Central memory CD8-positive, alpha-beta T cell (primary cell): Measurements from ENCODE around the gene USP14.
"Not testable (repeated sequence)": the region's sequence is repeated elsewhere in the genome, so short reads cannot be mapped to it uniquely, and the experiment has no call there.

Experiments used
- ATAC-seq: fragments of 150-1000 bp; cut with Tn5 transposase; replicated peaks from 2 replicates; pipeline ENCODE4 v1.10.0; 2022; ENCODE audit warnings: mild to moderate bottlenecking, moderate FRiP score, moderate number of reproducible peaks; ENCODE audit not compliant: poor library complexity, severe bottlenecking; ENCODE audit errors: extremely low read depth
- DNase-seq, 2 donors: peaks; one replicate each; pipeline ENCODE4 v3.0.0; 2021; ENCODE audit warnings: low spot score in 2 of 2
- H3K27ac Mint-ChIP-seq: one replicate; pipeline ENCODE4 v1.8.0; 2022; ENCODE audit warnings: low read depth, mild to moderate bottlenecking, moderate library complexity, mixed read lengths
- H3K27me3 Mint-ChIP-seq: one replicate; pipeline ENCODE4 v1.8.0; 2022; ENCODE audit warnings: mixed read lengths
- H3K36me3 Mint-ChIP-seq: one replicate; pipeline ENCODE4 v1.8.0; 2022; ENCODE audit warnings: mild to moderate bottlenecking, moderate library complexity, mixed read lengths; ENCODE audit not compliant: insufficient read depth
- H3K4me1 Mint-ChIP-seq: one replicate; pipeline ENCODE4 v1.8.0; 2022; ENCODE audit warnings: mixed read lengths
- H3K4me3 Mint-ChIP-seq: one replicate; pipeline ENCODE4 v1.8.0; 2022; ENCODE audit warnings: mild to moderate bottlenecking, moderate library complexity, mixed read lengths
- H3K9me3 Mint-ChIP-seq: one replicate; pipeline ENCODE4 v1.8.0; 2022; ENCODE audit warnings: mixed read lengths

USP14 gene

GRCh38 chr18:158128-159036, at the start of gene USP14:
Gene USP14, plus strand, starts transcription at chr18:158557. Its CDS starts 142 bp downstream, at chr18:158699.
- Mint-ChIP-seq H3K9me3 (no peaks in the 10 kb centered on the region), H3K4me3 (peak within 1 kb of the TSS; percentile 87), H3K4me1 (peaks cover 32% of the 10 kb centered on the region), H3K36me3 (peaks cover 6% of the 10 kb centered on the region), H3K27ac (peak within 1 kb of the TSS; percentile 91), H3K27me3 (no peaks in the 10 kb centered on the region)
- peak; percentile 90 for ATAC-seq
- peak; percentile 86 to 93 for DNase-seq

DNA sequence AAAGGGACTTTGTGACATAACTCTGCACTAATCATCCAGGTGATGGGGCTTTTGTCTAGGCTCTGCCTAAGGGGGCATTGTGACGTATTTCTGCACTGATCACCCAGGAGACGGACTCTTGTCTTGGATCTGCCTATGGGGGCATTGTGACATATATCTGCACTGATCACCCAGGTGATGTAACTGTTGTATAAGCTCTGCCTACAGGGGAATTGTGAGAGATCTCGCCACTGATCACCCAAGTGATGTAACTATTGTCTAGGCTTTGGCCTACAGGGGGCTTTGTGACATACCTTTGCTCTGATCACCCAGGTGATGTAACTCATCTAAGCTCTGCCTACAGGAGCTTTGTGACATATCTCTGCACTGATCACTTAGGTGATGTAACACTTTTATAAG, 49.7 kb upstream of the USP14 start:
- not testable (repeated sequence) for H3K27me3 Mint-ChIP-seq, H3K4me1 Mint-ChIP-seq, H3K4me3 Mint-ChIP-seq, H3K27ac Mint-ChIP-seq, H3K36me3 Mint-ChIP-seq, DNase-seq, ATAC-seq
- peaks cover 25% of the 10 kb centered on the region for H3K9me3 Mint-ChIP-seq

GRCh38 chr18:109130-109921, 49.0 kb upstream of the USP14 start:
- H3K4me1 Mint-ChIP-seq, H3K4me3 Mint-ChIP-seq, DNase-seq, H3K27ac Mint-ChIP-seq, H3K27me3 Mint-ChIP-seq, ATAC-seq, H3K36me3 Mint-ChIP-seq: not testable (repeated sequence)
- H3K9me3 Mint-ChIP-seq, result peaks cover 25% of the 10 kb centered on the region

GRCh38 chr18:109922-110261, 48.5 kb upstream of the USP14 start:
- H3K9me3 Mint-ChIP-seq, result peaks cover 25% of the 10 kb centered on the region
- not testable (repeated sequence) for H3K4me3 Mint-ChIP-seq, H3K27me3 Mint-ChIP-seq, H3K4me1 Mint-ChIP-seq, H3K27ac Mint-ChIP-seq, ATAC-seq, H3K36me3 Mint-ChIP-seq
- peak; percentile 55 to 56 for DNase-seq

DNA sequence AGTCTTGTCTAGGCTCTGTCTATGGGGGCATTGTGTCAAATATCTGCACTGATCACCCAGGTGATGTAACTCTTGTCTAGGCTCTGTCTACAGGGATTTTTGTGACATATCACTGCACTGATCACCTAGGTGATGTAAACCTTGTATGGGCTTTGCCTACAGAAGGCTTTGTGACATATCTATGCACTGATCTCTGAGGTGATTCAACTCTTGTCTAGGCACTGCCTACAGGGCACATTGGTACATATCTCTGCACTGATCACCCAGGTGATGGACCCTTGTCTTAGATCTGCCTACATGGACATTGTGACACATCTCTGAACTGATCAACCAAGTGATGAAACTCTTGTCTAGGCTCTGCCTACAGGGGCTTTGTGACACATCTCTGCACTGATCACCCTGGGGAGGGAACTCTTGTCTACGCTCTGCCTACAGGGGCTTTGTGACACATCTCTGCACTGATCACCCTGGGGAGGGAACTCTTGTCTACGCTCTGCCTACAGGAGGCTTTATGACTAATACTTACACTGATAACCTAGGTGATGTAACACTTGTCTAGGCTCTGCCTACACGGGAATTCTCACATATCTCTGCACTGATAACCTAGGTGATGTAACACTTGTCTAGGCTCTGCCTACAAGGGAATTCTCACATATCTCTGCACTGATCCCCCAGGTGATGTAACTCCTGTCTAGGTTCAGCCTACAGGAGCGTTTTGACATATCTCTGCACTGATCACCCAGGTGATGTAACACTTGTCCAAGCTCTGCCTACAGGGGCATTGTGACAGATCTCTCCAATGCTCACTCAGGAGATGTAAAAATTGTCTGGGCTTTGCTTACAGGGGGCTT, 47.8 kb upstream of the USP14 start:
- H3K4me1 Mint-ChIP-seq, ATAC-seq, H3K36me3 Mint-ChIP-seq, H3K27me3 Mint-ChIP-seq: not testable (repeated sequence)
- Mint-ChIP-seq H3K4me3 (peak overlapping the region; percentile 83), H3K27ac (peak overlapping the region; percentile 91), H3K9me3 (peaks cover 25% of the 10 kb centered on the region)
- peak in 1 of 2 donors; percentile 45 for DNase-seq

- peaks cover 25% of the 10 kb centered on the region for H3K9me3 Mint-ChIP-seq
- ATAC-seq, result peak; percentile 26
Measured at GRCh38 chr18:111306-112014, 46.9 kb upstream of the USP14 start.

GRCh38 chr18:112015-112733, 46.2 kb upstream of the USP14 start:
- DNase-seq, H3K4me1 Mint-ChIP-seq, H3K4me3 Mint-ChIP-seq, H3K27me3 Mint-ChIP-seq, H3K36me3 Mint-ChIP-seq, ATAC-seq: not testable (repeated sequence)
- Mint-ChIP-seq H3K9me3 (peaks cover 22% of the 10 kb centered on the region), H3K27ac (peak overlapping the region; percentile 91)

More at GRCh38 chr18:111306-112014, 46.9 kb upstream of the USP14 start:
- Mint-ChIP-seq H3K36me3 (peaks cover 6% of the 10 kb centered on the region), H3K27ac (peak overlapping the region; percentile 91), H3K4me3 (peak overlapping the region; percentile 83), H3K27me3 (no peaks in the 10 kb centered on the region), H3K4me1 (peaks cover 9% of the 10 kb centered on the region)
- peak; percentile 50 to 73 for DNase-seq

- not testable (repeated sequence) for H3K9me3 Mint-ChIP-seq, H3K27ac Mint-ChIP-seq, H3K36me3 Mint-ChIP-seq, DNase-seq, H3K4me3 Mint-ChIP-seq, ATAC-seq, H3K27me3 Mint-ChIP-seq, H3K4me1 Mint-ChIP-seq
Measured at GRCh38 chr18:120539-121260, 37.7 kb upstream of the USP14 start.

- no peaks in the 10 kb centered on the region for H3K36me3 Mint-ChIP-seq
- H3K9me3 Mint-ChIP-seq, result no peaks in the 10 kb centered on the region
- no peaks in the 10 kb centered on the region for H3K27me3 Mint-ChIP-seq
- DNase-seq (no peak), ATAC-seq (no peak)
- no peak overlapping the region for H3K27ac Mint-ChIP-seq
- no peak overlapping the region for H3K4me3 Mint-ChIP-seq
- H3K4me1 Mint-ChIP-seq, result no peaks in the 10 kb centered on the region
Measured at GRCh38 chr18:135045-135444, 23.3 kb upstream of the USP14 start.

DNA sequence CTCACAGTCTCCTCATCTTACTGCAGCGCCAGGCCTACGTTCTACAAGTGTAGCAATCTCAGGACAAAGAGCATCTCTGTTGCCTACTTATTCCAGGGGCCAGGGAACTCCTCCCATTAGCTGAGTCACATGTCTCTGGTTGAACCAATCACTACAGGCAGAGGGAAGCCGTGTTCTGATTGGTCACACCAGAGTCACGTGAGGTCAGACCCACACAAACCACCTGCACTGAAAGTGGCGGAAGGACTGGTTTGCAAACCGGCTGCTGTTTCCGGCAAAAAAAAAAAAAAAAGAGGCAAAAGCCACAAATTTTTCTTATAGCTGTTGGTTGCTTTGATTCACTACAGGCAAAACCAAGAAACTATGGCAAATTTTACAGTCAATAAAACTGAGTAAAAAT, 21.9 kb upstream of the USP14 start:
- Mint-ChIP-seq H3K4me3 (no peak overlapping the region), H3K27ac (no peak overlapping the region), H3K9me3 (no peaks in the 10 kb centered on the region), H3K4me1 (no peaks in the 10 kb centered on the region), H3K27me3 (peaks cover 2% of the 10 kb centered on the region), H3K36me3 (no peaks in the 10 kb centered on the region)
- DNase-seq, result peak; percentile 18
- ATAC-seq, result peak; percentile 68

DNA sequence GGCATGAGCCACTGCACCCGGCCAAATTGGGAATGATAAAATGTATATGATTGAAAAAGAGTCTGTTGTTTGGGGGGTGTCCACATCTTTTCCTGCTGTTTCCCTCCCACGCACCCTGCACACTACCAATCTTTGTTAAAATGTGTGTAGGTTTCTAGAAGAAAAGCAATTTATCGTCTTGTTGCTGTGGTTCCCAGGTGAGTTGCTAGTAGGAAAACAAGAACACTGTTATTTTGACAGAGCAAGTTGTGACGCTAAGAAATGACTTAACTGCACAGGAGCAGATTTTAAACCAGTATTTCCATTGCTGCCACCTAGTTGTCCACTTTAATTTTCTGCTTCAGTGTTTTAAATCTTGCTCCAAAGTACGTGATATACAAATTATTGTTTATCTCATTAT, 21.0 kb upstream of the USP14 start:
- H3K4me3 Mint-ChIP-seq, result no peak overlapping the region
- no peaks in the 10 kb centered on the region for H3K4me1 Mint-ChIP-seq
- no peaks in the 10 kb centered on the region for H3K36me3 Mint-ChIP-seq
- no peak overlapping the region for H3K27ac Mint-ChIP-seq
- H3K9me3 Mint-ChIP-seq, result no peaks in the 10 kb centered on the region
- peaks cover 11% of the 10 kb centered on the region for H3K27me3 Mint-ChIP-seq
- no peak for DNase-seq
- no peak for ATAC-seq
